NCI-H1048 (cell line): ENCODE results near the gene IFNA2.
"Not testable (repeated sequence)": the region's sequence is repeated elsewhere in the genome, so short reads cannot be mapped to it uniquely, and the experiment has no call there.

Source experiments
- DNase-seq: peaks from one replicate; lab custom pipeline; 2025; lab: John Stamatoyannopoulos, UW

The IFNA2 gene

GRCh38 chr9:21381448-21382339, 3.5 kb downstream of the IFNA2 start:
- DNase-seq: no peak

GRCh38 chr9:21371467-21371866, 13.7 kb downstream of the IFNA2 start:
- not testable (repeated sequence) for DNase-seq

- DNase-seq: no peak
Observed at GRCh38 chr9:21367957-21368356, 17.2 kb downstream of the IFNA2 start, which contains the start of gene IFNA13. Gene IFNA13, minus strand, starts transcription at chr9:21368057. Its CDS starts 47 bp downstream, at chr9:21368010.

- DNase-seq: not testable (repeated sequence)
Observed at GRCh38 chr9:21367169-21367568, 18.0 kb downstream of the IFNA2 start.

- DNase-seq: no peak
Observed at GRCh38 chr9:21362287-21362686, 22.9 kb downstream of the IFNA2 start.

GRCh38 chr9:21357479-21358460, 27.4 kb downstream of the IFNA2 start:
- no peak for DNase-seq

- DNase-seq: no peak
Observed at GRCh38 chr9:21350787-21351186, 34.4 kb downstream of the IFNA2 start, which contains the start of gene IFNA6. Gene IFNA6, minus strand, starts transcription at chr9:21350887. Its CDS starts 0 bp downstream, at chr9:21350887.

- no peak for DNase-seq
Observed at GRCh38 chr9:21348430-21348970, 36.7 kb downstream of the IFNA2 start.

- no peak for DNase-seq
Observed at GRCh38 chr9:21340735-21341134, 44.5 kb downstream of the IFNA2 start.

- DNase-seq: no peak
Observed at GRCh38 chr9:21336457-21336856, 48.7 kb downstream of the IFNA2 start.

- DNase-seq: peak; percentile 72
Observed at GRCh38 chr9:21334701-21335632, 50.2 kb downstream of the IFNA2 start, which contains the start of gene KLHL9. Gene KLHL9, minus strand, starts transcription at chr9:21335404. Its CDS starts 545 bp downstream, at chr9:21334859.
